ENCODE data around the gene COL20A1.

The COL20A1 gene

GRCh38 chr20:63380346-63380870 lies 87.4 kb downstream of the COL20A1 start:
- no peak for FAIRE-seq

- no peak for FAIRE-seq
Observed at GRCh38 chr20:63381781-63382431, 88.9 kb downstream of the COL20A1 start.

DNA sequence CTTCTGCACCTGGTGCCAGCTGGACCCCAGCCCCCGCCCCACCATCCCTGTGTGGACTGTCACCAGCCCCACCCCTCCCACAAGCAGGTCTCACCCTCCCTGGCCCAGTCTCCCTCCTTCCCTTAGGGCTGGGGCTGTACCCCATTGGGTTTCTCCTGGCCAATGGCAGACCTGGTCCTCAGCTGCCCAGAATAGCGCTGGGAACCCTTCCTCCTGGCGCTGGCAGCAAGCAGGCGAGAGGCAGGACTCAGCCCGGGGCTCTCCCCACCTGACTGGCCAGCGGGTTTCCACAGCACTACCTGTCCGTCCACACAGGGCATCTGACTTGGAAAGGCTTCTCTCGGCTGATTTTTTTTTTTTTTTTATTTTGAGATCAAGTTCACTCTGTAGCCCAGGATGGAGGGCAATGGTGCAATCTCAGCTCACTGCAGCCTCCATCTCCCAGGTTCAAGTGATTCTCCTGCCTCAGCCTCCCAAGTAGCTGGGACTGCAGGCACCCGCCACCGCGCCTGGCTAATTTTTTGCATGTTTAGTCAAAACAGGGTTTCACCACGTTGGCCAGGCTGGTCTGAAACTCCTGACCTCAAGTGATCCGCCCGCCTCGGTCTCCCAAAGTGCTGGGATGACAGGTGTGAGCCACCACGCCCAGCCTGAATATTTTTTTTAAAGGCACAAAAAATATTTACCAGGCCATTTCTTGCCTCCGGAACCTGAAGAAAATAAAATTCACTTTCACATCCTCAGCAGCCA lies 89.7 kb downstream of the COL20A1 start:
- no peak for FAIRE-seq

DNA sequence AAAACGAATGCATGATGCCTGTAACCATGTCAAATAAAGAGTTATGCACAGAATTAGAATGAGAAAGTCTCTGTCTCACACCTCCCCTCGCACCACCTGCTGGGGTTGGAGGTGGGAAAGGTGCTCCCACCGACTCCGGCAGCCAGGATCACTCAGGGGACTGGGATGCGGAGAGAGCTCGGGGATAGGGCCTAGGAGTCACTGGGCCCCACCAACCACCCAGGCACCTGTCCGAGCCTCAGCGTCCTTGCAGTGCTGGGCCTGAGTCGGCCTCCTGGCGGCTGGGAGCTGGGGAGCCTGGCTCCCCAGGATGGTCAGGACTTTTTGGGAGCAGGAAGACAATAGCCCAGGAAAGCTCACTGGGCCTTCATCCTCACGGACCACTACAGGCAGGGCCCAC lies 90.6 kb downstream of the COL20A1 start:
- FAIRE-seq: no peak

GRCh38 chr20:63384336-63384735 lies 91.3 kb downstream of the COL20A1 start:
- FAIRE-seq: no peak
